ENCODE data around the gene TRMT11. TPM values are rescaled to one million over a fixed set of nuclear protein-coding genes. Genes with fewer than 3 reads are reported as not detected.

Gene TRMT11
- total and polyA plus RNA-seq, 9 of the 15 experiments (the other 6 are each of a cell fraction or from before 2014, with no cell fraction given) = 38.8 to 88.0 (median 59.8) TPM

DNA sequence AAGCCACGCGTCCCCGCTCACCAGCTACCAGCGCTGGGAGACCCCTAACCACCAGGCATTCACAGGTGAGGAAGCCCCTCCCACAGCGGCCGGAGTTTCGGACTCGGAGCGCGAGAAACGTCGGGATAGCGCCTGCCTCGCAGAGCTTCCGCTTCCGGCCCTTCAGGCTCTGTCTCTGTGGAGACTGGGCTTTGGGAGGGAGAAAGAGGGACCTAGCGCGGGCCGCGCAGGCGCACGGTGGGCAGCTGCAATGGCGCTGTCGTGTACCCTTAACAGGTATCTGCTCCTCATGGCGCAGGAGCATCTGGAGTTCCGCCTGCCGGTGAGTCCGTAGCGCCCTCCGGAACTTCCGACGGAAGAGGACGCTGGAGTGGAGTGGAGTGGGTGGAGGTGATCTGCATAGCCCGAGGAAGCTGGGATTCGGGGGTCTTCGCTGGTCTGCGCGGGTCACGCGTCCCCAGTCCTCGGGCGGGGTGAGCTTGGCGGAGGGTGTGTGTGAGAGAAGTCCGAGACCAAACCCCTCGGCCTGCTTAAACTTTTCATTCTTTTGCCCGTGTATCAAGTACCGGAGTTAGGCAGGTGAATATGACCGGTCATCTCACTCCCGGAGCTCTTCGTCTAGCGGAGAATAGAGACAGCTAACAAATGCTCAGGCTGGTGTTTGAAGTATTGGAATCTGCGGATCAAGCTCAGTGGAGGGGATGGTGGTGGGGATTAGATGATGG lies at the start of gene TRMT11 (continued):
- TF ChIP-seq, protein P1, sequence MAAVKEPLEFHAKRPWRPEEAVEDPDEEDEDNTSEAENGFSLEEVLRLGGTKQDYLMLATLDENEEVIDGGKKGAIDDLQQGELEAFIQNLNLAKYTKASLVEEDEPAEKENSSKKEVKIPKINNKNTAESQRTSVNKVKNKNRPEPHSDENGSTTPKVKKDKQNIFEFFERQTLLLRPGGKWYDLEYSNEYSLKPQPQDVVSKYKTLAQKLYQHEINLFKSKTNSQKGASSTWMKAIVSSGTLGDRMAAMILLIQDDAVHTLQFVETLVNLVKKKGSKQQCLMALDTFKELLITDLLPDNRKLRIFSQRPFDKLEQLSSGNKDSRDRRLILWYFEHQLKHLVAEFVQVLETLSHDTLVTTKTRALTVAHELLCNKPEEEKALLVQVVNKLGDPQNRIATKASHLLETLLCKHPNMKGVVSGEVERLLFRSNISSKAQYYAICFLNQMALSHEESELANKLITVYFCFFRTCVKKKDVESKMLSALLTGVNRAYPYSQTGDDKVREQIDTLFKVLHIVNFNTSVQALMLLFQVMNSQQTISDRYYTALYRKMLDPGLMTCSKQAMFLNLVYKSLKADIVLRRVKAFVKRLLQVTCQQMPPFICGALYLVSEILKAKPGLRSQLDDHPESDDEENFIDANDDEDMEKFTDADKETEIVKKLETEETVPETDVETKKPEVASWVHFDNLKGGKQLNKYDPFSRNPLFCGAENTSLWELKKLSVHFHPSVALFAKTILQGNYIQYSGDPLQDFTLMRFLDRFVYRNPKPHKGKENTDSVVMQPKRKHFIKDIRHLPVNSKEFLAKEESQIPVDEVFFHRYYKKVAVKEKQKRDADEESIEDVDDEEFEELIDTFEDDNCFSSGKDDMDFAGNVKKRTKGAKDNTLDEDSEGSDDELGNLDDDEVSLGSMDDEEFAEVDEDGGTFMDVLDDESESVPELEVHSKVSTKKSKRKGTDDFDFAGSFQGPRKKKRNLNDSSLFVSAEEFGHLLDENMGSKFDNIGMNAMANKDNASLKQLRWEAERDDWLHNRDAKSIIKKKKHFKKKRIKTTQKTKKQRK (IDR thresholded peaks at IDR 0.05; ENCODE audit: borderline replicate concordance, low read depth, low read length) = no peak
- TF ChIP-seq POLR2AphosphoS2 (IDR thresholded peaks at IDR 0.05; ENCODE audit: low read length) (peak; percentile 58; the same call in 1 of the 2 replicates), ETS2 (tag; IDR thresholded peaks at IDR 0.05; ENCODE audit: borderline replicate concordance, poor library complexity, severe bottlenecking) (no peak), TEAD1 (CRISPR knock-in tag; IDR thresholded peaks at IDR 0.05) (peak in 1 of 2 experiments; percentile 64; a peak in 1 of 4 replicates), CREBBP (IDR thresholded peaks at IDR 0.05; ENCODE audit: low read depth, low read length) (no peak), BRD4 (IDR thresholded peaks at IDR 0.05) (peak; percentile 84; the same call in 1 of the 2 replicates), MBD2 (IDR thresholded peaks at IDR 0.05; ENCODE audit: borderline replicate concordance, low read depth) (peak; percentile 83), RCOR1 (IDR thresholded peaks at IDR 0.05; ENCODE audit: borderline replicate concordance in 1 of 2, low read depth in 2 of 2, low read length in 2 of 2) (peak in 1 of 2 experiments; percentile 71; a peak in 1 of 4 replicates), SNIP1 (IDR thresholded peaks at IDR 0.05; ENCODE audit: low read depth) (no peak), HCFC1 (IDR thresholded peaks at IDR 0.05; ENCODE audit: low read depth, low read length) (peak; percentile 31; the same call in 1 of the 2 replicates), RBBP5 (IDR thresholded peaks at IDR 0.05; ENCODE audit: borderline replicate concordance, insufficient read depth, low read length, poor library complexity, severe bottlenecking) (peak; percentile 94), CBFA2T3 (IDR thresholded peaks at IDR 0.05) (no peak), SAP30 (IDR thresholded peaks at IDR 0.05; ENCODE audit: borderline replicate concordance, insufficient read depth, low read depth, low read length, poor library complexity, severe bottlenecking) (peak; percentile 49)
- TF ChIP-seq, protein P2, sequence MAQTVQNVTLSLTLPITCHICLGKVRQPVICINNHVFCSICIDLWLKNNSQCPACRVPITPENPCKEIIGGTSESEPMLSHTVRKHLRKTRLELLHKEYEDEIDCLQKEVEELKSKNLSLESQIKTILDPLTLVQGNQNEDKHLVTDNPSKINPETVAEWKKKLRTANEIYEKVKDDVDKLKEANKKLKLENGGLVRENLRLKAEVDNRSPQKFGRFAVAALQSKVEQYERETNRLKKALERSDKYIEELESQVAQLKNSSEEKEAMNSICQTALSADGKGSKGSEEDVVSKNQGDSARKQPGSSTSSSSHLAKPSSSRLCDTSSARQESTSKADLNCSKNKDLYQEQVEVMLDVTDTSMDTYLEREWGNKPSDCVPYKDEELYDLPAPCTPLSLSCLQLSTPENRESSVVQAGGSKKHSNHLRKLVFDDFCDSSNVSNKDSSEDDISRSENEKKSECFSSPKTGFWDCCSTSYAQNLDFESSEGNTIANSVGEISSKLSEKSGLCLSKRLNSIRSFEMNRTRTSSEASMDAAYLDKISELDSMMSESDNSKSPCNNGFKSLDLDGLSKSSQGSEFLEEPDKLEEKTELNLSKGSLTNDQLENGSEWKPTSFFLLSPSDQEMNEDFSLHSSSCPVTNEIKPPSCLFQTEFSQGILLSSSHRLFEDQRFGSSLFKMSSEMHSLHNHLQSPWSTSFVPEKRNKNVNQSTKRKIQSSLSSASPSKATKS (CRISPR knock-in tag; IDR thresholded peaks at IDR 0.05) = no peak
- TF ChIP-seq, protein P3, sequence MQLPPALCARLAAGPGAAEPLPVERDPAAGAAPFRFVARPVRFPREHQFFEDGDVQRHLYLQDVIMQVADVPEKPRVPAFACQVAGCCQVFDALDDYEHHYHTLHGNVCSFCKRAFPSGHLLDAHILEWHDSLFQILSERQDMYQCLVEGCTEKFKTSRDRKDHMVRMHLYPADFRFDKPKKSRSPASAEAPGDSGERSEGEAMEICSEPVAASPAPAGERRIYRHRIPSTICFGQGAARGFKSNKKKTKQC (CRISPR knock-in tag; IDR thresholded peaks at IDR 0.05) = peak; percentile 74; the same call in 1 of the 2 replicates
- TF ChIP-seq, protein P4, sequence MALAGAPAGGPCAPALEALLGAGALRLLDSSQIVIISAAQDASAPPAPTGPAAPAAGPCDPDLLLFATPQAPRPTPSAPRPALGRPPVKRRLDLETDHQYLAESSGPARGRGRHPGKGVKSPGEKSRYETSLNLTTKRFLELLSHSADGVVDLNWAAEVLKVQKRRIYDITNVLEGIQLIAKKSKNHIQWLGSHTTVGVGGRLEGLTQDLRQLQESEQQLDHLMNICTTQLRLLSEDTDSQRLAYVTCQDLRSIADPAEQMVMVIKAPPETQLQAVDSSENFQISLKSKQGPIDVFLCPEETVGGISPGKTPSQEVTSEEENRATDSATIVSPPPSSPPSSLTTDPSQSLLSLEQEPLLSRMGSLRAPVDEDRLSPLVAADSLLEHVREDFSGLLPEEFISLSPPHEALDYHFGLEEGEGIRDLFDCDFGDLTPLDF (CRISPR knock-in tag; IDR thresholded peaks at IDR 0.05) = no peak
- TF ChIP-seq, protein P5, sequence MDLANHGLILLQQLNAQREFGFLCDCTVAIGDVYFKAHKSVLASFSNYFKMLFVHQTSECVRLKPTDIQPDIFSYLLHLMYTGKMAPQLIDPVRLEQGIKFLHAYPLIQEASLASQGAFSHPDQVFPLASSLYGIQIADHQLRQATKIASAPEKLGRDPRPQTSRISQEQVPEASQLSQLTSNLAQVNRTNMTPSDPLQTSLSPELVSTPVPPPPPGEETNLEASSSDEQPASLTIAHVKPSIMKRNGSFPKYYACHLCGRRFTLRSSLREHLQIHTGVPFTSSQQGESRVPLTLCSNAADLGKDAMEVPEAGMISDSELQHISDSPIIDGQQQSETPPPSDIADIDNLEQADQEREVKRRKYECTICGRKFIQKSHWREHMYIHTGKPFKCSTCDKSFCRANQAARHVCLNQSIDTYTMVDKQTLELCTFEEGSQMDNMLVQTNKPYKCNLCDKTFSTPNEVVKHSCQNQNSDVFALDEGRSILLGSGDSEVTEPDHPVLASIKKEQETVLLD (IDR thresholded peaks at IDR 0.05) = peak; percentile 95

All from K562 (cell line).